Loucy (cell line): ENCODE results near the gene EMILIN3.

Experiments
- EZH2phosphoT487 ChIP-seq: fragments of 200-600 bp; IDR thresholded peaks from 2 replicates; pipeline ENCODE4 v1.6.1; 2018; ENCODE audit warnings: antibody characterized with exemption, mild to moderate bottlenecking, moderate library complexity, borderline replicate concordance
- TF ChIP-seq, protein P1 (sequence below): fragments of 200-600 bp; sonication (generic); conservative IDR thresholded peaks from 2 replicates; pipeline ENCODE4 v1.5.1; 2014; ENCODE audit warnings: mild to moderate bottlenecking, antibody characterized with exemption, low read length

GRCh38 chr20:41394931-41395666 lies 28.5 kb upstream of the EMILIN3 start:
- TF ChIP-seq, protein P1, sequence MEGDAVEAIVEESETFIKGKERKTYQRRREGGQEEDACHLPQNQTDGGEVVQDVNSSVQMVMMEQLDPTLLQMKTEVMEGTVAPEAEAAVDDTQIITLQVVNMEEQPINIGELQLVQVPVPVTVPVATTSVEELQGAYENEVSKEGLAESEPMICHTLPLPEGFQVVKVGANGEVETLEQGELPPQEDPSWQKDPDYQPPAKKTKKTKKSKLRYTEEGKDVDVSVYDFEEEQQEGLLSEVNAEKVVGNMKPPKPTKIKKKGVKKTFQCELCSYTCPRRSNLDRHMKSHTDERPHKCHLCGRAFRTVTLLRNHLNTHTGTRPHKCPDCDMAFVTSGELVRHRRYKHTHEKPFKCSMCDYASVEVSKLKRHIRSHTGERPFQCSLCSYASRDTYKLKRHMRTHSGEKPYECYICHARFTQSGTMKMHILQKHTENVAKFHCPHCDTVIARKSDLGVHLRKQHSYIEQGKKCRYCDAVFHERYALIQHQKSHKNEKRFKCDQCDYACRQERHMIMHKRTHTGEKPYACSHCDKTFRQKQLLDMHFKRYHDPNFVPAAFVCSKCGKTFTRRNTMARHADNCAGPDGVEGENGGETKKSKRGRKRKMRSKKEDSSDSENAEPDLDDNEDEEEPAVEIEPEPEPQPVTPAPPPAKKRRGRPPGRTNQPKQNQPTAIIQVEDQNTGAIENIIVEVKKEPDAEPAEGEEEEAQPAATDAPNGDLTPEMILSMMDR, result no peak
- TF ChIP-seq EZH2phosphoT487, result no peak
